HG03066 (cell line): ENCODE data around the gene MSI2.

Source experiments
- ATAC-seq: cut with Tn5 transposase; IDR thresholded peaks from one replicate; pipeline ENCODE4 v1.9.1; 2021; ENCODE audit warnings: low read depth; ENCODE audit not compliant: unreplicated experiment

MSI2 gene

DNA sequence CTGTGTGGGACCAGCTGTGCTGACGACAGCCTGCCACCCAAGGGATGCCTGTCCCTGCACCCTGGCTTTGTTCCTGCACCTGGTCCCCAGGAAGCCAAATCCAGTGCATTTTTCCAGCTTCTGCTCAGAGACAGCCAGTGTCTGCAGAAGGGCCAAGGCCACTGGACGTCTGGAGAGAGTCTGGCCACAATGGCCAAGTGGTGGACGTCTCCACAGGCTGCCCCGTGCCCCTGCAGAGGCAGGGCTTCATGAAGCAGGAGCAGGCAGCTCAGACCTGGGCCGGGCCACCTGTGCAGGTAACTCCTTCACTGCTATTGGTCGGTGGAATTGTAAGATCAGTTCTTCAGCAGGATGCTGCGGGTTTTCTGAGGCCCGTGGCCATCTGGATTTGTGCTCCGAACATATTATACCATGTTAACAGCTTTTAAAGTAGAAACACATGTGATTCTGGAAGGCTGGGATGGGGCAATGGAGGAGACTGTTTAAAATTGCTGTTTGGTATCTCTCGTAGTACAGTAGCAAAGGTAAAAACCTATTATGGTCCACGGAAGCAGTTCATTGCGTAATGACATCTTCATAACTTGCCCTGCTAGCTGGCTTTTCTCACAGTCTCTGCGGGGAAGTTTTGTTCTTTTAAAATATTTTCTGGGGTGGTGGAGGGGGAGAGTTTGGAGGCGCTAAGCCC is 303.5 kb downstream of the MSI2 start:
- no peak for ATAC-seq

DNA sequence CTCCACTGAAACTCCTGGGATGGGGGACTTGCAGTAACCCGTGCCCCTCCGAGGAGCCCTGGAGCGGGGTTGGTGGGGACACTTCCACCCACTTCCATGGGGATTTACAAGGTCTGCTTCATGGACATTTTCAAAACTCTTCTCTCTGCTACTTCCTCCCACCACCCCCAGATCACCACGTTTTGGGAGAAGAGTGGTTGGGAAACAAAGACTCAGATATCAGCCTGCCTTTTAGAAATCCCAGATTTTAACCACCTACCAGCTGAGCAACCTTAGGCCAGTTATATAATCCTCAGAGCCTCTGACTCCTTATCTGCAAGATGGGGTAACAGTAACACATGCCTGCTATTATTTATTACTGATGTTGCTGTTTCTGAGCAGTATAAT is 304.0 kb downstream of the MSI2 start:
- ATAC-seq, result no peak

DNA sequence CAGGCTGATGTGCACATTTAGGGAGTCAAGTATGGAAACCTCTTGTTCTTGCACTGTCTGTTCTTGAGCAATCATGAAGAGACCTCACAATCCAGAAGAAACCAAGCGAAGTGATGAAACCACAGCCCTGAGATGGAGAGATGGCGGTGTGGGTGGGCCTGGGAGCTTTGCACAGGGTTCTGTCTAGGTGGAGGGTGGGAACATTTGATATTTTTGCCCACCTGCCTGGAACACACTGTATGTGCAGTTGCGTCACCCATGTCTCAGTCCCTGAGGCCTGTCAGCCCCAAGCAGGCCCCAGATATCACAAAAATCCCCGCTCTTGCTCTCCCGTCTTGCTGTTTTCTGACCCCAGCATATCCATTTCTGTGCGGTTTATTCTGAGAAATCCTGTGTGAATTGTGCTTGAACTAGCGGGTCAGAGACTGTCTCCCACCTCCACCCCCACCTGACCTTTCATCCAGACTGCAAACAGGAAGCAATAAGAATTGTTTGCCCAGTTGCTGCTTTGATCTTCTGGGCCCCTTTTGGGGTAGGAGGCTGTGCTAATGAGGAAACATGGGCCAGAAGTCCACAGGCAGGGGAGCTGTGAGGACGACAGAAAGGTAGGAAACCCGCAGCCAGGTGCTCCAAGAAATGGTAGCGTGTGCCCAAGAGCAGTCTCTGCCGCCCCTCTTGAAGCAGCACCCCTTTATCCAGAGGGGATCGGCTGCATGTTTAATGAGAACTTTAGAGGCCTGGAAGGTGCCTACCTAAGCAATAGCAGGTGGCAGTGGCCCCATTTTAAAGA is 304.9 kb downstream of the MSI2 start:
- no peak for ATAC-seq

DNA sequence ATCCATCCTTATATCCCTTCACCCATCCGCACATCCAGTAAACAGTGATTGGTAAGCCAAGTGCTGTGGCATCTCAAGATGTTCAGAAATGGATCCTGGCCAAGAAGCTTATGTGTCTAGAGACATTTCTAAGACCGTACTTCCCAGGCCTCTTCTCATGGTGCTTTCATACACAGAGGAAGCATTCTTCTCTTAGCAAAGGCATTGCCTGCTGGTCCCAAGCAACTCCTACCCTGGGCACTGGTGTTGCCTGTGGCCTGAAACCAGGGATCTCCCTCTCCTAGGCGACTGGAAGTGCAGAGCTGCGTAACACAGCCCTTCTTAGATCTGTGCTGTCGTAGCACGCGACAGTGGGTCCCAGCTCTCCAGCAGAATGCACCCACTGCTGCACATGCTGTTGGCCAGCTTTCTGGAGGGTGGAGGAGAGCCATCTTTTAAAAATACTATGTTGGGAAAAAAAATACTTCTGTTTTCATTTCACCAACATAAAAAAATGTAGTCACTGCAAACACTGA is 305.9 kb downstream of the MSI2 start:
- ATAC-seq, result no peak

DNA sequence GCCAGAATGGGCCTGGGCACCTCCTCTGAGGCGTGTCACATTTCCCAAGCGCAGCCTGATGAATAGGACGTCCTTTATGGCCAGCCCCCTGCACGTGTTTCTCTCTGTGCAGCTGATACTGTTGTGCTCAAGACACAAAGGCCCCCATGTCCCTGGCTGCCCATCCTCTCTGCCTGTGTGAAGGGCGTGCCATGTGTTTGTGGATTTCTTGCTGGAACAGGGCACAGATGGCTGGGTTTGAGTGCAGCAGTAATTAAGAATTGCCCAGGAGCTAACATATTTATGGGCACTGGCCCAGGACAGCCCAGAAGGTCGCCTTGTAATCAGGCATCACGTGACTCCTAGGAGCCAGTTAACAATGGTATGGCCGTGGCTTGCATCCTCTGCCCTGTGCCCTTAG is 307.6 kb downstream of the MSI2 start:
- ATAC-seq, result no peak

DNA sequence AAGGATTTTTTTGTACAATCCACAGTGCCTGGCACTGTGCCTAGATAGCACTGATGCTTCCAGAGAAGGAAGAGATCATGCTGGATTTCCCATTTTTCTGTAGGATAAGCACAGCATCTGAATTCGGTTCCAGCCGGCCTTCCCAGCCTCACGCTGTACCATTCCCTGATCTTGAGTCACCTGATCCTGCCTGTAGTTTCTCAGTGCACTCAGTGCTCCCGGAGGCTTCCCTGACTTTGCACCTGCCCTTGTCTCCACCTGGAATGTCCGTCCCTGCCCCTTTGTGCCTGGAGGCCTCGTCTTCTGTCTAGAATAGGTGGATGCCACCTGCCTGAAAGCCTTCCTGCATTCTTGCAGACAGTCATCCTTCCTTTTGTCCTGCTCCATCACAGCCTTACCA is 308.9 kb downstream of the MSI2 start:
- ATAC-seq, result no peak

DNA sequence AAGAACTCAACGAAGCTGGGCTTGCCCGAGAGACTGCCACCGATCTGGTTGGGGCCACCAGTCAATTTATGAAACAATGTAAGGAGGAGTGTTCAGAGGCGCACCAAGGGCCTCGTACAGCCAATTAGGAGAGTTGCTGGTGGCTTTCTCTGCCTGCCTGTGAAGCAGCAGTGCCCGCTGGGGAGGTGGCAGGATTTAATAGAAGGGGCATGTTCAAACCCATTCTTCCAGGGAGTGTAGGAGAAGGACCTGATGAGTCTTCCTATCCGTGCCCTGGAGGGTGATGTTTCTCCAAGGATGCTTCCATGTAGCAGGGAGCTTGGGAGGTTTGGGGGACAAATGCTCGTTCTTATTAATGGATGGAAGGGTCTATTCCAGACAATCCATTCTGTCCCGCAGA is 310.4 kb downstream of the MSI2 start:
- no peak for ATAC-seq

DNA sequence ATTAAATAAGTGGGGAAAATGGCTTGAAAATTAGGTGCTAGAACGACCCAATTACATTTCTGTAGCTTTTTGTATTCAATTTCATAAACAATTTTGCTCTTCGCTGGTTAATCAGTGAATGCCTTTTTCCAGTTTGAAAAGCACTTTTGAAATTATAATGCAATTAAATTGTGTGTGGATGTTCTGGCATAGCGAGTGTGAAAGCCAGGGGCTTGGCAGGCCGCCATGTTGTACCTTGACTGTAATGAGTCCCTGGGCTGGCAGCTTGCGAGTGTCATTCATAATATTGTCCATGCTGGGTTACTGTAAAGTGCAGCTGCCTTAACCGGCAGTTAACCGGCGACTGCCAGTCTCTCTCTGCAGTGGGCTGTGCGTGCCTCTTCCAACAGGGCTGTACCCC is 310.9 kb downstream of the MSI2 start:
- ATAC-seq, result no peak

DNA sequence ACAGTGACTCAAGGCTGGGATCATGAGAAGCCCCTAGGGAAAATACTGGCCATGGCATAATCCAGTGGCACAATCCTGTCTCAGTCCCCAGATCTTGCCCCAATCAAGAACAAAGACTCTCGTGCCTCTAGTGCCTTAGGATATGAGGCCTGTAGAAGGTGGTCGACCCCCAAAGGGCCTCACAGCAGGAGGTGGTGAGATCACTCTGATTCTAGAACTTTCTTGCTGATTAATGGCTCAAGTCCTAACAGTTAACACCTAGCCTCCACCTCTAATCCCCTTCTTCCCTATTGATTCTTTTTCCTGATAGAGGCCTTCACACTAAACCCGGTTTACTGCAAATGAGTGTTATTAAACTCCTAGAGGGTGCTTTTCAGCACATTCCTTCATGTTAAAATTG is 312.0 kb downstream of the MSI2 start:
- no peak for ATAC-seq

DNA sequence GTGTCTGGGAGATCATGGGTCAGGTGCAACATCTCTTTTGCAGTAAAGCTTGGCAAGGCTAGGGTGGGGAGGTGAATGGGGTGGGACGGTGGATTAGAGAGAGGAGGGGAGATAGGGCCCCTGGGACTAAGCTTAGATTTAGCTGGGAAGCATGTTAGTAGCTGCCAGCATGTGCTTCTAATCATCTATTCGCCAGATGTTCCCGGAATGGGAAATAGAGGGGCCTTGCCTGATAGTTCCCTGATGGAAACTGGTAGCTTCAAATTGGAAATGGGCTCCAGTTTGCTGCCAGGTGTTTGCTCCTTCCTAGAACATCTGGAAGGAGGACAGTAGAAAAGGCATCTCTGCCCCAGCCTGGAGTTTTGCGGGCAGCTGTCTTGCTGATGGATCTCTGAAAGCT is 312.7 kb downstream of the MSI2 start:
- no peak for ATAC-seq

DNA sequence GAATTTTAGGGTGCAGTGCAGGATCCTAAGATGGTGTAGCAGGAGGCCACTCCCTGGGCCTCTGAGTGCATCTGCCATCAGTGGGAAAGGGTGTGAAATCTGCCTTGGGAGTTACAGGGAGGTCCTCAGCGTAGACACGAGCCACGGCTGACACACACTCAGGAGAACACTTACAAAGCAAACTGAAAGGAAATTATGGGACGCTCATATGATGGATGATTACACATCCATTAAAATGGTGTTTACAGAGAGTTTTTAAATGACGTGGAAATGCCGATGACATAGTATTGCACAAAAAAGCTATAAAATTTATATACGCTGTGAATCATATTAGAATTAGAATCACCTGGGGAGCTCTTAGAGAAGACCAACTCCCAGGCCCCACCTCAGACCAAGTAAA is 313.5 kb downstream of the MSI2 start:
- no peak for ATAC-seq

DNA sequence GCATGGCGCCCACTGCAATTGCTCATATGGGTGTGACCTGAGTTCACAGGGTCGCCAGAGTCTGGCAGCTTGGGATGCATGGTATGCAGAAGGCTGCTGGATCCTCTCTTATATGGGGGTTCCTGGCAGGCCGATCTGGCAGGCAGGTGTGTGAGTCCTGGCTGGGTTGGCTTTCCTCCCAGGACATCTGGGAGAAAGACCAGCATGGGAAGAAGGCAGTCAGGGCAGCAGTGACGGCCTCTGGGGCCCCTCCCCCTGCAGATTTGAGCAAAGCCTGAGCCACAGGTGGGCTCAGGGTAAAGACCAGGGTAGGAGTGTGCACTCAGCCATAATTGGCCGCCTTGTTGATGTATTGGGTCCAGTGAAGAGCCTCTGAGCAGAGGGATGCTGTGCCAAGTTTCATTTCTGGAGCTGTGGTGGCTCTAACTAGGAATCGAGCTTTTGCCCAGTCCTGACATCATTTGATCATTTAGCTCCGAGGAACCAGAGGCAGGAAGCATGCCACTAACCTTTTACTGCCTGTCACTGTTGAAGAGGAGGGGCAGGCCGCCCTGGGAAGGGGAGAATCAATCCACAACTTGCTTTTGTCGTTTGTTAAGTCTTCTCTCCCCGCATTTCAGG is 314.5 kb downstream of the MSI2 start:
- ATAC-seq, result no peak

DNA sequence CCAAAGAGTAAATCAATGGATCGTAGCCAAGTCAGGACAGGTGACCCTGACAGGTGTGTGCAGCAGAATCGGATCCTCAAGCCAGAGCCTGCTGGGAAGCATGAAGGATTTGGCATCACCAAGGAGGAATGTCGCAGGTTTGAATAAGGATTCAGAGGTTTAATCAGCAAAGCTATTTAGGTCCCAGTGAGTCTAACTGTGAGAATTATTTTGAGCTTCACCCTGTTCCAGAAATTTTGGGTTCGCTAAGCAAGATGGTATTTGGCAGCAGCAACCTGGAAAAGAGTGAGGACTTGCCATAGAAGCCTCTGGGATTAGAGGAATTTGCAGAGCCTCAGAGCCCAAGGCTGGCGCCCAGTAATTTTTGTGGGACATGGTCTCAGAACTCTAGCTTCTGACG is 315.7 kb downstream of the MSI2 start:
- ATAC-seq, result no peak

DNA sequence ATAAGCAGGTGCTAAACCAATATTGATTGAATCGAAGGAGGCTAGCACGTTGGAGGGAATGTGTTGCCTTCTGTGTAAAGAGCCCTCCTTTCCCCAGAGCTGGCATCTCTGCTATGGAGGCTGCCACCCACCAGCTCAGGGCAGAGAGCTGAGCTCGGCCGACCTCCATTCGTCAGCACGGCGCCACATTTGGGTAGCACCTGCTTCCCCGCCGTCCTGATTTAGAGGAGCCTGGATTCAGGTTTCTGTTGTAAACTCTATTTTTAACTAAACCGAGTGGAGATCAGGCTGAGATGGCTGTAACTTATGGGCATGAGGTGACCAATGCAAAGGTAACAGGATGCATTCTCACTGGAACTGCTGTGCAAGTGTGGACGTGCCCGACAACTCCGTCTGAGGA is 316.3 kb downstream of the MSI2 start:
- no peak for ATAC-seq

DNA sequence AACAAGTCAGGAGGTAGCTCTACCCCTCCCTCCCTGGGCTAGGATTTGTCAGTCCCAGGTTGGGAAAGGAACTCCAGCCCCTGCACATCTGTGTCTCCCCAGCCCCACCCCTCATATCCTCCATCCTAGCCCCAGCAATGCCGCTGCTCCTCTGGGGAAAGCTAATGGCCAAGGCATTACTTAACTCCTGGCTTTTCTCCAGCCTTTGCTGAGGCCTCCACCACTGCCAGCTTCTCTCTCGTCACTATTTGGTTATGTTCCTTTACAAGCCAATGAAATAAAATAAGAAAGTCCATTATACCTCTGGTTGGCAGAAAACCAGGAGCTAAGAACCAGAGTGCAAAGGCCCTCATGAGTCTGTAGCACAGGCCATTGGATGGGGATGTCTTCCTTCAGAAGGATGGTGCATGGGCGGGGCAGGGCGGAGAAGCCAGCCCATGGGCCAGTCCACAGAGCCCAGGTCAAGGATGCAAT is 317.8 kb downstream of the MSI2 start:
- no peak for ATAC-seq

DNA sequence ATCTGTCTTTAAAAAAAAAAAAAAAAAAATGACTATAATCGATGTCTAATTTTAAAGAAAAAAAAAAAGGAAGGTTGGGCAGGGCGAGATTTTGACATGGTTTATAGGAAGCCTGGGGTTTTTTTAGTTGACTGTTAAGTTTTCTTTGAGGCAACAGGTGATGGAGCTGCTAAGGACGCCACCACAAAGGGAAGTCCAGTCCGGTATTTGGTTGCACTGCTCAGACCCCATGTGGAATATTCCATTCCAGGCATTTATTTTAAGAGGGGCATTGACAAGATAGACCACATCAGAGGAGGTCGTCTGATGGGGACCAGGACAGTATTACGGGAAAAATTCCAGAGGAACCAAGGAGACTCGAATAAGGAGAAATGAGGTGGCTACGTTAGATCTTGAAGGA is 320.4 kb downstream of the MSI2 start:
- no peak for ATAC-seq

DNA sequence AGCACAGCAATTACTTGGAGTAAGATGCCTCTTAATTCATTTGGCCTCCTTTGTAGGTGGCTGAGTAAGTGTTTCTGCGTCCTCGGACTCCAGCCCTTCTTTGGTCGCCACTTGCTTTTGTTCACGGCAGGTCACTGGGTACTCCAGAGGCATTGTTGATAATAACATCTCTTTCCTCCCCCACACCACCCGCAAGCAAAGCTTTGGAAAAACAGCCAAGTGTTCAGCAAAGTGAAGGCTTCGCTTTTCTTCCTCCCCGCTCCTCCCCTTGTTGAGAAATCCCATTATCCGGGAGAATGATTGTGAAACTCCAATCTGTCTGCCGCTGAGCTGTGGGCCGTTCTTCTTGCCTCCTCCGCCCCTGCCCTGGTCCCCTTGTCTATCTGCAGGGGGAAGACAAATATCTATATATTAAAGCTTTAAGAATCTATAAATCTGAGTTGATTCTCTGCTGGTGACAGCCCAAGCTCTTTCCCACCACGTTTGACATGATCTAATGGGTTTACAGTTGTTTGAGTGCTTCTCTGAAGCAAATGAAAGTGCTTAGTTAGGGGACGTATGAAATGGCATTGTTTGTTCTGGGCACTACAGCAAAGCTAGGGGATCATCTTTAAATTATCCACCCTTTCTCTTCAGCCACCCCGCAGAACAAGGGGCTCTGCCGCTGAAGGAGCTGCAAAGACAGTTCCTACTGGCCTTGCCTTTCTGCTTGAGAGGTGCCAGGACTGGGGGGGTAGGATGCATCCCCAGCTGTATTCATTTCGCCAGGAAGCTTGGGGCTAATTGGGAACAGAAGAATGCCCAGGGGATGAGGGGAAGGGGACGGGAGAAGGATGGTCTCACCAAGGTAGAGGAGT is 321.7 kb downstream of the MSI2 start:
- ATAC-seq, result no peak

DNA sequence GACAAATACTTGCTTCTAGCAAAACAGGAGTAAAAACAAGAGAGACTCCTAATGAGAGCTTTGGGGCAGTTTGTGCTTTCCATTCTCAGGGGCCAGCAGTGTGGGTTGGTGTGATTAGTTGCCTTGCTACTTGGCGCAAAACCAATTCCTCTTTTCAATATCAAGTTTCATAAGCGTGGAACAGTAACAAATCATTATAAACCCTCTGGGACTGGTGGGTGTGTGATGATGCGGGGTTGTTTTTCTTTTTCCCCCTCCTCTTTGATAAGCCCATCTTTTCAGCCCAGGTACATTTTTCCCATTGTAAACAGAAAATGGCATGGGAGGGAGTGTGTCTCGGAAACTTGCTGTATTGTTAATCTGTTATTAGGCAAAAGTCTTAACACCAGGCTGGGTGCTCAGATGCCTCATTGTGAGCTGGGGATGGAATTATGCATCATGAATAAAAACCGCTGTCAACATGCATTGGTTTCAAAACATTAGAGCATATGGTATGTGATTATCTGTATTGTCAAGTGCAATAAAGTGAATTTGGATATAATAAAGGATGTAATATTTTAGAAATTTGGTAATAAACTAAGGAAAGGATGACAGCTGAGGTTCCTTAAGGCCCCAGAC is 322.4 kb downstream of the MSI2 start:
- ATAC-seq, result no peak

DNA sequence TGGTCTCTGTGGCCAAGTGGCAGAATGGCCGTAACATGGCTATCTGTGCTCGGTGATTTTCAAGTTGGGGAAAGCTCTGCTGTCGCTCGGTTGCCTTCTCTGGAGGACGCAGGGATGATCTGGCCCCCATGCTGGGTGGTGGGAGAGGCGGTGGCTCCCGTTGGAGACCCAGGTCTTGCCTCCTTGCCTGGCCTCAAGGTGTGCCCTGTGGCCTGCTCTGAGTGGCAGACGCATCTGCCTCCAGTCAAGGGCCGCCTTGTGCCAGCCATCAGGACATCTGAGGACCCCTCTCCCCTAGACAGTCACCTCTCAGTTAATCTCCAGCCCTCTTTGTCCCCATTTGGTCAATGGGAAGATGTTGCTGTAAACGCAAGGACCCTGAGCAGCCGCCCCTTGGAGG is 322.9 kb downstream of the MSI2 start:
- no peak for ATAC-seq

DNA sequence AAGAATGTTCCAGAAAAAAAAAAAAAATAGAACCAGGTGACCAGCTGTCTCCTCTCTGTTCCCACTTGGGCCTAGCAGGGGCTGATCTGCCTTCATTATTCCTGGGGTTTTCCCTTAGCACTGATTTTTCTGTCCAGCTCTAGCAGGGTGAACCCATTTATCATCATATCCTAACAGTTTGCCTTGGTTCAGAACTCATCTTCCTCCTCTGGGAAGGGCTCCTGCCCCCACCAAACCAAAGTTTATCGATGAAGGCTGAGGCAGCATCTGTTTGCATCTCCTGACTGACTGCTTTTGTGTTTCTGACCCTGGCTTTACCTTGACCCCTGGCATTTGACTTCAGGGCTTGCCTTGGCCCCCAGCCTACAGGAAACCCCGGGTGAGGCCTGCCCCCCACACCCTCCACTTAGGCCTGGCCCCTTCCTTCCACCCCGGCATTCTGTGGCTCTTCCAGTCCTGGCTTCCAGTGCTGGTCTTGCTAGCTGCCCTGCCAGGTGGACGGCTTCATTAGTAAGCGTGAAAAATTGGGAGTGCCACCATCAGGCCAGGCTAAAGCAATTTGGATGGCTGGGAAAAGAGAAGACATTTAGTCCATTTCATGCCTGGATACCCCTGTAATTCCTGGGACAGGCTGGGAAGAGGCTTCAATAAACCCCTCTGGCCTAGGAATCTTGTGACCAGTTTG is 323.9 kb downstream of the MSI2 start:
- ATAC-seq, result no peak
